Measurements from ENCODE around the gene MRPL4.

DNA sequence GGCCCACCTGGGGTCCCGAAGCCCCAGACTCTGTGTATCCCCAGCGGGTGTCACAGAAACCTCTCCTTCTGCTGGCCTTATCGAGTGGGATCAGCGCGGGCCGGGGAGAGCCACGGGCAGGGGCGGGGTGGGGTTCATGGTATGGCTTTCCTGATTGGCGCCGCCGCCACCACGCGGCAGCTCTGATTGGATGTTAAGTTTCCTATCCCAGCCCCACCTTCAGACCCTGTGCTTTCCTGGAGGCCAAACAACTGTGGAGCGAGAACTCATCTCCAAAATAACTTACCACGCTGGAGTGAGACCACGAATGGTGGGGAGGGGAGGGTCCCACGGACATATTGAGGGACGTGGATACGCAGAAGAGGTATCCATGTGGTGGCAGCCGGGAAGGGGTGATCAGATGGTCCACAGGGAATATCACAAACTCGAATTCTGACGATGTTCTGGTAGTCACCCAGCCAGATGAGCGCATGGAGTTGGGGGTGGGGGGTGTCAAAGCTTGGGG, 36.7 kb downstream of the MRPL4 start:
- TF ChIP-seq, protein P1, sequence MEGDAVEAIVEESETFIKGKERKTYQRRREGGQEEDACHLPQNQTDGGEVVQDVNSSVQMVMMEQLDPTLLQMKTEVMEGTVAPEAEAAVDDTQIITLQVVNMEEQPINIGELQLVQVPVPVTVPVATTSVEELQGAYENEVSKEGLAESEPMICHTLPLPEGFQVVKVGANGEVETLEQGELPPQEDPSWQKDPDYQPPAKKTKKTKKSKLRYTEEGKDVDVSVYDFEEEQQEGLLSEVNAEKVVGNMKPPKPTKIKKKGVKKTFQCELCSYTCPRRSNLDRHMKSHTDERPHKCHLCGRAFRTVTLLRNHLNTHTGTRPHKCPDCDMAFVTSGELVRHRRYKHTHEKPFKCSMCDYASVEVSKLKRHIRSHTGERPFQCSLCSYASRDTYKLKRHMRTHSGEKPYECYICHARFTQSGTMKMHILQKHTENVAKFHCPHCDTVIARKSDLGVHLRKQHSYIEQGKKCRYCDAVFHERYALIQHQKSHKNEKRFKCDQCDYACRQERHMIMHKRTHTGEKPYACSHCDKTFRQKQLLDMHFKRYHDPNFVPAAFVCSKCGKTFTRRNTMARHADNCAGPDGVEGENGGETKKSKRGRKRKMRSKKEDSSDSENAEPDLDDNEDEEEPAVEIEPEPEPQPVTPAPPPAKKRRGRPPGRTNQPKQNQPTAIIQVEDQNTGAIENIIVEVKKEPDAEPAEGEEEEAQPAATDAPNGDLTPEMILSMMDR (IDR thresholded peaks at IDR 0.05): no peak
- TF ChIP-seq POLR2AphosphoS5 (IDR thresholded peaks at IDR 0.05): no peak
- TF ChIP-seq POLR2A (IDR thresholded peaks at IDR 0.05): no peak

Data from breast epithelium (tissue), 3 donors.